Lower leg skin (tissue), 4 donors: Measurements from ENCODE around the gene TCTN2. TPM values are rescaled to one million over a fixed set of nuclear protein-coding genes. Genes with fewer than 3 reads are reported as not detected.

Experiments used
- DNase-seq, 2 donors: peaks; one replicate each; pipeline ENCODE4 v3.0.0-alpha.2; 2019; ENCODE audit warnings: low spot score in 2 of 2
- H3K4me3 ChIP-seq: fragments of 200-600 bp; sonication (generic); 2 replicates; pipeline ENCODE4 v1.5.1; 2017; ENCODE audit warnings: mild to moderate bottlenecking, low read depth; ENCODE audit not compliant: poor library complexity, severe bottlenecking
- CTCF ChIP-seq, 3 donors: fragments of 450-650 bp; IDR thresholded peaks; one replicate each; pipeline ENCODE4 v1.5.1; 2016; ENCODE audit warnings: antibody characterized with exemption in 3 of 3, mild to moderate bottlenecking in 3 of 3, moderate library complexity in 2 of 3
- POLR2A ChIP-seq, 2 donors: fragments of 450-650 bp; IDR thresholded peaks; one replicate each; pipeline ENCODE4 v1.6.1; 2016 to 2017; ENCODE audit warnings: antibody characterized with exemption in 2 of 2, mild to moderate bottlenecking in 1 of 2, moderate library complexity in 1 of 2
- WGBS, 2 donors: methylation state at CpG; one replicate each; pipeline ENCODE4 v1.1.5; 2018; 5-methylcytosine and 5-hydroxymethylcytosine counted together
- intact Hi-C: fragments of 100-400 bp; cut with DNase I; formaldehyde crosslinking; loops from one replicate; pipeline ENCODE4 v1.15.0; 2023; ENCODE audit warnings: low total_unique reads
- total RNA-seq, 4 donors: library from RNA; depleted of rRNA; stranded (reverse); fragments of >200 nt; gene quantifications; one replicate each; pipeline ENCODE4 v1.1.0, GENCODE V29; 2016

Gene TCTN2
- 10 to 100 TPM in 3 of 4 donors, 1 to 10 TPM in 1; 9.2 to 14.6 (median 10.7) TPM for total RNA-seq

GRCh38 chr12:123670882-123671728 lies at the start of gene TCTN2:
TCTN2 (plus strand) TSS chr12:123671113; CDS start chr12:123671241, 128 bp downstream.
- 2% methylated on average over 34 to 49 of the region's 53 CpGs for WGBS, 2 donors
- H3K4me3 ChIP-seq, result peak within 1 kb of the TSS; percentile 91
- intact Hi-C loops, result no loop called here
- no peak for TF ChIP-seq CTCF (IDR thresholded peaks at IDR 0.05)
- no peak for TF ChIP-seq POLR2A (IDR thresholded peaks at IDR 0.05)
- DNase-seq, result peak; percentile 94 to 99

- DNase-seq, result no peak
- no peak overlapping the region for H3K4me3 ChIP-seq
- 75 to 78% methylated on average over 15 of the region's 15 CpGs for WGBS, 2 donors
- TF ChIP-seq CTCF (IDR thresholded peaks at IDR 0.05), result no peak
- TF ChIP-seq POLR2A (IDR thresholded peaks at IDR 0.05), result no peak
- intact Hi-C loops, result no loop called here
Observed at GRCh38 chr12:123621619-123622530, 49.0 kb upstream of the TCTN2 start.

- WGBS, 2 donors, result 0 to 1% methylated on average over 20 to 50 of the region's 52 CpGs
- intact Hi-C loops, result no loop called here
- TF ChIP-seq CTCF (IDR thresholded peaks at IDR 0.05), result no peak
- peak within 1 kb of the TSS; percentile 84 for H3K4me3 ChIP-seq
- peak; percentile 95 to 99 for DNase-seq
Observed at GRCh38 chr12:123633379-123634141, 37.4 kb upstream of the TCTN2 start, which contains the start of the genes EIF2B1 and GTF2H3. EIF2B1 (minus strand) TSS chr12:123633686; CDS start chr12:123633557, 129 bp downstream. GTF2H3 (plus strand) TSS chr12:123633829; CDS start chr12:123633860, 31 bp downstream.

- intact Hi-C loops, result no loop called here
- no peak for TF ChIP-seq CTCF (IDR thresholded peaks at IDR 0.05)
- TF ChIP-seq POLR2A (IDR thresholded peaks at IDR 0.05), result no peak
- WGBS, 2 donors, result 12 to 15% methylated on average over 19 of the region's 19 CpGs
- DNase-seq, result no peak
- H3K4me3 ChIP-seq, result peak overlapping the region; percentile 84
Observed at GRCh38 chr12:123634142-123634561, 36.8 kb upstream of the TCTN2 start.

GRCh38 chr12:123643911-123644310 lies 27.0 kb upstream of the TCTN2 start:
- no peak for TF ChIP-seq CTCF (IDR thresholded peaks at IDR 0.05)
- TF ChIP-seq POLR2A (IDR thresholded peaks at IDR 0.05), result no peak
- H3K4me3 ChIP-seq, result no peak overlapping the region
- DNase-seq, result no peak
- intact Hi-C loops, result no loop called here
- 83 to 90% methylated on average over 7 of the region's 7 CpGs for WGBS, 2 donors
